GM21723 (cell line): ENCODE measurements around the gene NFATC3.
"Not testable (repeated sequence)": the region's sequence is repeated elsewhere in the genome, so short reads cannot be mapped to it uniquely, and the experiment has no call there.

Experiments
- ATAC-seq: cut with Tn5 transposase; IDR thresholded peaks from one replicate; pipeline ENCODE4 v1.9.1; 2021; ENCODE audit warnings: mild to moderate bottlenecking, moderate library complexity; ENCODE audit not compliant: unreplicated experiment

NFATC3 gene

DNA sequence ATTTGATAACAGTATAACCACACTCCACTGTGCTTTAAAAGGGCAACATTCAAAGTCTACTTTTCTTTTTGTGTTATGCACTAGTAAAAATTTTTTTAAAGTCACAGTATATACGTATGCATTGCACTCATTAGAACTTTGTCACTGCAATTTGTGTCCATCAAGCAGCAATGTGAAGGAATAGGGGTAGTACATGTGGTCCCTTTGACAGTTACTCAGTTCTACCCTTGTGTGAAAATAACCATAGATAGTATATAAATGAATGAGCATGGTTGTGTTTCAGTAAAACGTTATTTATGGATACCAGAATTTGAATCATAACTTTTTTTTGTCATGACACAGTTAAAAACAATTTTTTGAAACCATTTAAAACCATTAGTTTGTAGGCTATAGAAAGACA lies 30.7 kb downstream of the NFATC3 start:
- no peak for ATAC-seq

- no peak for ATAC-seq
Observed at GRCh38 chr16:68116256-68116867, 31.2 kb downstream of the NFATC3 start.

DNA sequence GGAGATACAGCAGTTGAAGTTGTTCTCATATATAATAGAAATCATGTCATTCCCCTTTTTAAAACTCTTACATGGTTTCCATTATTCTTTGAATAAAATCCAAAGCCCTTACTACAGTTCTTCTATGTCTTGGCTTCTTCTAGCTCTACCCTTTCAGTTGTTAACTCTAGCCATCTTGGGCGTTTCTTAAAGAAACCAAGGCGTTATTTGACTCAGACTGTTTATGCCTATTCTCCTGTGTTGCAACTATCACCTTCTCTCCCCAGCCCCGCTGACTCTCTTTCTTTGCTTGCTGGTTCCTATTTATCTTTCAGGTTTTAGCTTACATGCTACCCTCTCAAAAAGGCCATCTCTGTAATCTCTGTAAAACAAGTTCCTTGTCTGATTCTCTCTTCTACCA lies 32.7 kb downstream of the NFATC3 start:
- no peak for ATAC-seq

GRCh38 chr16:68118954-68119353 lies 33.8 kb downstream of the NFATC3 start:
- not testable (repeated sequence) for ATAC-seq

DNA sequence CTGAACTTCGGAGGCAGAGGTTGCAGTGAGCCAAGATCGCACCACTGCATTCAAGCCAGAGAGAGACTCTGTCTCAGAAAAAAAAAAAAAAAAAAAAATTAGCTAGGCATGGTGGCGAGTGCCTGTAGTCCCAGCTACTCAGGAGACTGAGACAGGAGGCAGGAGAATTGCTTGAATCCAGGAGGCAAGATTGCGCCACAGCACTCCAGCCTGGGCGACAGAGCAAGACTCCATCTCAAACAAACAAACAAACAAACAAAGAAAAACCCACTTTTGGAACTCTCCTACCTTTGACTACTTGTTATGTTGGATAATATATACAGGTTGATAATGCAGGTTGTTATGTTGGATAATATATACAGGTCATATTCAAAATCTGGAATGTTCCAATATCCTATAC lies 35.3 kb downstream of the NFATC3 start:
- ATAC-seq: not testable (repeated sequence)

- no peak for ATAC-seq
Observed at GRCh38 chr16:68126395-68126794, 41.2 kb downstream of the NFATC3 start.

- ATAC-seq: no peak
Observed at GRCh38 chr16:68128577-68129305, 43.6 kb downstream of the NFATC3 start.

GRCh38 chr16:68130520-68130919 lies 45.4 kb downstream of the NFATC3 start:
- no peak for ATAC-seq

- no peak for ATAC-seq
Observed at GRCh38 chr16:68131813-68132706, 46.9 kb downstream of the NFATC3 start.

GRCh38 chr16:68133000-68133399 lies 47.8 kb downstream of the NFATC3 start:
- ATAC-seq: not testable (repeated sequence)

DNA sequence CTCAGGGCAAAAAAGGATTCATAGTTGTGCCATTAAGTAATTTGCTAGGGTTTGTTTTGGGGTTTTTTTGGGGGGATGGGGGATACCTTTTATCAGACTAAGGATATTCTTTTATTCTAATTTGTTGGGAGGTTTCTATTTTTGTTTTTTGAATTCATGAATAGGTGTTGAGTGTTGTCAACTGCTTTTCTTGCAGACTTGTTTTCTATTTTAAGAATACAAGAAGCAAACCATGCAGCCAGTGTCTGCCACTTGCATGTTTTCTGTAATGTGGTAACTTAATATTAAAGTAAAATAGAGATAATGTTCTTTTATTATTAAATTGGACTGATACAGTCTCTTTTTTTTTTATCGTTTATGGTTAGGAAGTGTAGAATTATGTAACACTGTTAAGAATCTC lies 49.5 kb downstream of the NFATC3 start:
- ATAC-seq: no peak

DNA sequence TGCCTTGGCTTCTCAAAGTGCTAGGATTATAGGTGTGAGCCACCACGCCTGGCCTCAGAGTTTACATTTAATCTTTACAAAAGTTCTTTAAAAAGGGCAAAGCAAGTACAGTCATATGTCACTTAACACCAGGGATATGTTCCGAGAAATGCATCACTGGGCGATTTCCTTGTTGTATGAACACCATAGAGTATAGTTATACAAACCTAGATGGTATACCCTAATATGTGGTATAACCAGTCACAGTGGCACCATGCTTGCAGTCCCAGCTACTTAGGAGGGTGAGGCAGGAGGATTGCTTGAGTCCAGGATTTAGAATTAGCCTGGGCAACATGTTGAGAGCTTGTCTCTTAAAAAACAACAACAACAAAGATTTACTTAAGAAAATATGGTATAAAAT lies 51.3 kb downstream of the NFATC3 start:
- no peak for ATAC-seq

GRCh38 chr16:68144008-68144407 lies 58.8 kb downstream of the NFATC3 start:
- no peak for ATAC-seq

GRCh38 chr16:68146585-68146984 lies 61.4 kb downstream of the NFATC3 start:
- no peak for ATAC-seq

GRCh38 chr16:68147444-68147843 lies 62.3 kb downstream of the NFATC3 start:
- no peak for ATAC-seq

DNA sequence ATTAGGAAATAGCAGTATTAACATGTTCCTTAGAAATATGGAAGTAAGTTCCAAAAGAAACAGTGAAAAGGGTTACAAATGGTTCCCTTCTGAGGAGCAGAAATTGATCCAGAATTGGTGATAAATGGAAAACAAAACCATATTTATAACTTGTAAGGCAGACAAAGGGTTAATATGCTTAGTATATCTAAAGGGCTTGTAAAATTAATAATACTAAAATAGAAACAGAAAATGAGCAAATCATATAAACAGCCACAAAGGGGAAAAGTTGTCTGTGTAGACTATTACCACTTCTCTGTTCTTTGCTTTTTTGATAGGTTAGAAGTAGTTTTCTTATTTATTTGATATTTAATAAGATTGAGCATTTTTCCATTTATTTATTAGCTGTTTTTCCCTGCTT lies 64.4 kb downstream of the NFATC3 start:
- ATAC-seq: no peak

GRCh38 chr16:68155425-68155824 lies 70.3 kb downstream of the NFATC3 start:
- ATAC-seq: no peak

- no peak for ATAC-seq
Observed at GRCh38 chr16:68162413-68162812, 77.2 kb downstream of the NFATC3 start.

DNA sequence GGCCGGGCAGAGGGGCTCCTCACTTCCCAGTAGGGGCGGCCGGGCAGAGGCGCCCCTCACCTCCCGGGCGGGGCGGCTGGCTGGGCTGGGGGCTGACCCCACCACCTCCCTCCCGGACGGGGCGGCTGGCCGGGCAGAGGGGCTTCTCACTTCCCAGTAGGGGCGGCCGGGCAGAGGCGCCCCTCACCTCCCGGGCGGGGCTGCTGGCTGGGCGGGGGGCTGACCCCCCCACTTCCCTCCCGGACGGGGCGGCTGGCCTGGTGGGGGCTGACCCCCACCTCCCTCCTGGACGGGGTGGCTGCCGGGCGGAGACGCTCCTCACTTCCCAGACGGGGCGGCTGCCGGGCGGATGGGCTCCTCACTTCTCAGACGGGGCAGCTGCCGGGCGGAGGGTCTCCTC lies 78.1 kb downstream of the NFATC3 start:
- ATAC-seq: not testable (repeated sequence)

DNA sequence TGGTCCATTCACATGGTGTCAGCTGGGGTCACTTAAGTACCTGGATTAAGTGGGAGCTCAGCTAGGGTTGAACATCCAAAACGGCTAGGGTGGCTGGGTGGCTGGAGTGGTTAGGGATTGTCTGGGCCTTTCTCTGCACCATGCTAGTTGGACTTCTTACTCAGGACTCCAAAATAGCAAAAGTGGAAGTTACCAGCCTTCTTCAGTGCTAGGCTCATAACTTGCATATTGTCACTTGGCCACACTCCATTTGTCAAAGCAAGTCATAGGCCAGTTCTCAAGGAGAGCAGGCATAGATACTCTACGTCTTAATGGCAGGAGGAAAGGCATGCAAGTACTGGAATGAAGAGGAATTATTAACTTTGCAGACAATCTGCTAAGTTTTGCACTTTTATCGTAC lies 81.1 kb downstream of the NFATC3 start:
- no peak for ATAC-seq

DNA sequence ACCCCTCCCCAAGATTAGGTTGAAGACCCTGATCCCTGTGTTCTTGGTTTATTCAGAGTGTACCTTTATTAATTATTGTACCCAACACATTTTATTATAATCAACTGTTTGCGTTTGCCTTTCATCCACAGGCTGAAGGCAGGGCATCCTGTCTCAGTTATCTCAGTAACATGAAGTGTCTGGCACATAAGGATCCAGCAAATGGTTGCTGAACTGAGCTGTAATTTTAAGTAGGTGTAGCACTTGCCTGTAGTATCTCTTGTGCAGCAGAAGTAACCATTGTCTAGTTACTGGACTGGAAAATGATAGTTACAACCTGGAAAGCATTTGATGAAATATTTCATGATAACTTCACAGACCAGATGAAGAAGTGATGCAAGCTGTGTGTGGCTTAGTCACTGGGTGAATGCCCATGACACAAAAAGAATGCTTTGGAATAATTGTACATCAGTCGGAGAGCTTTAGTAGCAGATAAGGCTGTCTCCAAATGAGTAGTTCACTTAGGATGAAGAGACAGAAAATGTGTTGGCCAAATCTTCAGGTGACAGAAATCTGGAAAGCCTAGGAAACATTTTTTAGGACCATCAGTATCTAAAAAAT lies 94.1 kb downstream of the NFATC3 start:
- ATAC-seq: no peak
